ENCODE data around the gene PLPP4.

Gene PLPP4

GRCh38 chr10:120614680-120615079 lies 157.7 kb downstream of the PLPP4 start:
- DNase-seq: no peak

DNA sequence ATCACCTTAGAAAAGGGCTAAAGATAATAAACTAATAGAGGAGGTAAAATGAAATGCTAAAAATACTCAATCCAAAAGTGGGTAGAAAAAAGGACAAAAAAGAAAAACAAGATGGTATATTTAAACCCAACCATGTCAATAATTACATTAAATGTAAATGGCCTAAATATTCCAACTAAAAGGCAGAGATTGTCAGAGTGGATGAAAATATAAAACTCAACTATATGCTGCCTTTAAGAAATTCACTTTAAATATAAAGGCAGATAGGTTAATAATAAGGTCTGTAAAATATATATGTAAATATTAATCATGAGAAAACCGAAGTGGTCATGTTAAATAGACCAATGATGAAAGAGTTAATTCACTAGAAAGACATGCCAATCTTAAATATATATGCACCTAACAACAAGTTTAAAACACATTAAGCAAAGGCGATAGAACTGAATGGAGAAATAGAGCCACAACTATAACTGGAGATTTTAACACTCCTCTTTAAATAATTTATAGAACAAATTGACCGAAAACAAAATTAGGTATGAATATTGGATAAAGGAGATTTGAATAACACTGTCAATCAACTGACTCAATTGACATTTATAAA lies 159.4 kb downstream of the PLPP4 start:
- DNase-seq: no peak

DNA sequence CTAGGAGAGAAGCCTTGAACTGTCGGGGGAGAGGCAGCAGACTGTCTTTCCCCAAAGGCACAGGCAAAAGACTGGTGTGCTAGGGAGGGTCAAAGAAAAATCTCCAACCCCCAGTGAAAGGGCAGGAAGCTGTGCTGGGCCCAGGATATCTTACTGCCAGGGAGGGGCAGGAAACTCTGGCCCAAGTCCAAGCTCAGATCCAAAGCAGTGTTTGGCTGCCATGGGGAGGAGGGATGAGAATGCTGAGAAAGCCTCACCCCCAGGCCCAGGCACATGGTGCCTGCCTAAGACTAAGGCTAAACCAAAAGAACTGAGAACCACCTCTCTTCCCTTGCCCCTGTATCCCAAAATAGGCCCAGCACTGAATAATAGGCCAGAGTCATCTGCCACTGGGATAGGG lies 171.2 kb downstream of the PLPP4 start:
- DNase-seq: no peak

GRCh38 chr10:120630266-120630665 lies 173.2 kb downstream of the PLPP4 start:
- no peak for DNase-seq

- DNase-seq: no peak
Measured at GRCh38 chr10:120632047-120632446, 175.0 kb downstream of the PLPP4 start.

DNA sequence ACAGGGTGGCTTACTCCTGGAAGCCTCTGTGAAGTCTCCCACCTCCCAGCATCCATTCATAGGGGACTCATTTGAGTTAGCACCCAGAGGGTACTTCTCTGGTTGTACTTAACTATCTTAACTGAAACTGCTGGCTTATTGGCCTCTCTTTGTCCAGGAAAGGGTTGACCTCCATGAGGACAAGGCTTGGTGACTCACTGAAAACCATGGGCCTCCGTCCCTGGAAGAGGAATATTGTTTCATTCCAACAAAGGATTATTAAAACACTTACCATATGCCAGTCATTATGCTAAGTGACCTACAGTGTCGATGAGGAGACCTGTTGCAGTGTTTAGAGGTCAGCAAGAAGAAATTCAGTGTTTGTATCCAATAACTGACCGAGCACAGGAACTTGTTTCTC lies 175.9 kb downstream of the PLPP4 start:
- no peak for DNase-seq

GRCh38 chr10:120634659-120635058 lies 177.6 kb downstream of the PLPP4 start:
- DNase-seq: no peak
